Loucy (cell line): ENCODE results near the gene VPREB1.

Experiments used
- EZH2phosphoT487 ChIP-seq: fragments of 200-600 bp; IDR thresholded peaks from 2 replicates; pipeline ENCODE4 v1.6.1; 2018; ENCODE audit warnings: antibody characterized with exemption, mild to moderate bottlenecking, moderate library complexity, borderline replicate concordance
- TF ChIP-seq, protein P1 (sequence below): fragments of 200-600 bp; sonication (generic); conservative IDR thresholded peaks from 2 replicates; pipeline ENCODE4 v1.5.1; 2014; ENCODE audit warnings: mild to moderate bottlenecking, antibody characterized with exemption, low read length

DNA sequence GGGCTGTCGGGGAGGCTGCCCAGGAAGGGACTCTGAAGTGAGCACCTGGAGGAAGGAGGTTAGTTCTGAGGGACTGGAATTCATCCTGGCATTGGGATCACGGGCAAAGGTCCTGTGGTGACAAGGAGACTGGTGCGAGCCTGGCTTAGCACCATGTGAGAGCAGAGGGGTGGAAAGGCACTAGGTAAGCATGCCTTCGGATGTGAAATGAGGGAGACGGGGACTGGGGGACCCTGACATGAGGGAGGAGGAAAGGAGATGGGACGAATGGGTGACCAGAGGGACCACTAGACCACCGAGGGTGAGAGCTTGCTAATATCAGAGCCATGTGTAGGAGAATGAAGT is 3.1 kb upstream of the VPREB1 start:
- TF ChIP-seq, protein P1, sequence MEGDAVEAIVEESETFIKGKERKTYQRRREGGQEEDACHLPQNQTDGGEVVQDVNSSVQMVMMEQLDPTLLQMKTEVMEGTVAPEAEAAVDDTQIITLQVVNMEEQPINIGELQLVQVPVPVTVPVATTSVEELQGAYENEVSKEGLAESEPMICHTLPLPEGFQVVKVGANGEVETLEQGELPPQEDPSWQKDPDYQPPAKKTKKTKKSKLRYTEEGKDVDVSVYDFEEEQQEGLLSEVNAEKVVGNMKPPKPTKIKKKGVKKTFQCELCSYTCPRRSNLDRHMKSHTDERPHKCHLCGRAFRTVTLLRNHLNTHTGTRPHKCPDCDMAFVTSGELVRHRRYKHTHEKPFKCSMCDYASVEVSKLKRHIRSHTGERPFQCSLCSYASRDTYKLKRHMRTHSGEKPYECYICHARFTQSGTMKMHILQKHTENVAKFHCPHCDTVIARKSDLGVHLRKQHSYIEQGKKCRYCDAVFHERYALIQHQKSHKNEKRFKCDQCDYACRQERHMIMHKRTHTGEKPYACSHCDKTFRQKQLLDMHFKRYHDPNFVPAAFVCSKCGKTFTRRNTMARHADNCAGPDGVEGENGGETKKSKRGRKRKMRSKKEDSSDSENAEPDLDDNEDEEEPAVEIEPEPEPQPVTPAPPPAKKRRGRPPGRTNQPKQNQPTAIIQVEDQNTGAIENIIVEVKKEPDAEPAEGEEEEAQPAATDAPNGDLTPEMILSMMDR = no peak
- no peak for TF ChIP-seq EZH2phosphoT487
